HEK293 (cell line): ENCODE measurements around the gene DDX54.

Experiments
- ZNF155 ChIP-seq: fragments of 450-650 bp; formaldehyde crosslinking; IDR thresholded peaks from 2 replicates; pipeline ENCODE4 v1.5.1; 2016; ENCODE audit warnings: missing biosample characterization, missing genetic modification characterization
- ZNF558 ChIP-seq: fragments of 450-650 bp; formaldehyde crosslinking; IDR thresholded peaks from 2 replicates; pipeline ENCODE4 v1.5.1; 2016; ENCODE audit warnings: missing biosample characterization, missing genetic modification characterization
- ZNF660 ChIP-seq: fragments of 450-650 bp; IDR thresholded peaks from 2 replicates; pipeline ENCODE4 v1.5.1; 2018; ENCODE audit warnings: missing biosample characterization, mild to moderate bottlenecking, missing genetic modification characterization
- ZNF747 ChIP-seq: fragments of 450-650 bp; formaldehyde crosslinking; IDR thresholded peaks from 2 replicates; pipeline ENCODE4 v1.5.1; 2016; ENCODE audit warnings: missing biosample characterization, missing genetic modification characterization
- TF ChIP-seq, protein P1 (sequence below): sonication (generic); formaldehyde crosslinking; IDR thresholded peaks from 2 replicates; pipeline ENCODE4 v1.8.1; 2022; ENCODE audit warnings: mild to moderate bottlenecking, moderate library complexity, missing genetic modification reagents
- TF ChIP-seq, protein P2 (sequence below): fragments of 450-650 bp; formaldehyde crosslinking; IDR thresholded peaks from 2 replicates; pipeline ENCODE4 v1.5.1; 2016; ENCODE audit warnings: missing biosample characterization, missing genetic modification characterization

DNA sequence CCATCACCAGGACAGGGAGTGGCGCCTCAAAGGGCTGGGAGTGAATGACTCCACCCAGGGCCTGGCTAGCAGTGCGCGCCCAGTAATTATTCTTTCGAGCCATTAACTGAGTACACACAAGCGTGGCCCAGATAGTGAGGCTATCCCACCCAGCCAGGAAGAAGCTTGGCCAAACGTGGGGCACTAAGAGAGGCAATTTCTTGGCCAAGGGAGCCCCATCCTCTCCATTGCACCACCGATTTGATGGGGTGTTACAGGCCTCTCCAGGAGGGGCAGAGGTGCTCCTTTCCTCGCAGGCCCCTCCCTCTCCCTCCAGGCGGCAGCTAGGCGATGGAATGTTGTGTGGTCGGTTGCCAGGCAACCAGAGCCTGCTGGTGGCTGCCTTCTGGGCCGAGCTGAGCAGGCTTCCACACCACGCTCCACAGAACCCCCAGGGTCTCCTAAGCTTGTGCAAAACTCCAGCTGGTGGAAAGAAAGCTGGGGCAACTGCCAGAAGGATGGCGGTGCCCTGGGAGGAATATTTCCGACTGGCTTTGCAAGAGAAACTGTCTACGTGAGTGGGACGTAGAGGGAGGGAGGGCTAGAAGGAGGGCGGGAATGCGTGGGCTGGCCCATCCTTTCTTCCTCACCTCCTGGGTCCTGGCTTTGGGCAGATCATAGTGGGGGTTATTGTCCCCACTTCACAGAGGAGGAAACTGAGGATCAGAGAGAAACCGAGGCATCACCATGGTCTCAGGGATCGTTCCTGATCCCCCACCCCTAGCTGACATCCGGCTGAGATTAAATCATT is 35.7 kb downstream of the DDX54 start, which contains the start of gene CFAP73:
- TF ChIP-seq, protein P1, sequence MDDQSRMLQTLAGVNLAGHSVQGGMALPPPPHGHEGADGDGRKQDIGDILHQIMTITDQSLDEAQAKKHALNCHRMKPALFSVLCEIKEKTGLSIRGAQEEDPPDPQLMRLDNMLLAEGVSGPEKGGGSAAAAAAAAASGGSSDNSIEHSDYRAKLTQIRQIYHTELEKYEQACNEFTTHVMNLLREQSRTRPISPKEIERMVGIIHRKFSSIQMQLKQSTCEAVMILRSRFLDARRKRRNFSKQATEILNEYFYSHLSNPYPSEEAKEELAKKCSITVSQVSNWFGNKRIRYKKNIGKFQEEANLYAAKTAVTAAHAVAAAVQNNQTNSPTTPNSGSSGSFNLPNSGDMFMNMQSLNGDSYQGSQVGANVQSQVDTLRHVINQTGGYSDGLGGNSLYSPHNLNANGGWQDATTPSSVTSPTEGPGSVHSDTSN (CRISPR knock-in tag): no peak
- TF ChIP-seq, protein P2, sequence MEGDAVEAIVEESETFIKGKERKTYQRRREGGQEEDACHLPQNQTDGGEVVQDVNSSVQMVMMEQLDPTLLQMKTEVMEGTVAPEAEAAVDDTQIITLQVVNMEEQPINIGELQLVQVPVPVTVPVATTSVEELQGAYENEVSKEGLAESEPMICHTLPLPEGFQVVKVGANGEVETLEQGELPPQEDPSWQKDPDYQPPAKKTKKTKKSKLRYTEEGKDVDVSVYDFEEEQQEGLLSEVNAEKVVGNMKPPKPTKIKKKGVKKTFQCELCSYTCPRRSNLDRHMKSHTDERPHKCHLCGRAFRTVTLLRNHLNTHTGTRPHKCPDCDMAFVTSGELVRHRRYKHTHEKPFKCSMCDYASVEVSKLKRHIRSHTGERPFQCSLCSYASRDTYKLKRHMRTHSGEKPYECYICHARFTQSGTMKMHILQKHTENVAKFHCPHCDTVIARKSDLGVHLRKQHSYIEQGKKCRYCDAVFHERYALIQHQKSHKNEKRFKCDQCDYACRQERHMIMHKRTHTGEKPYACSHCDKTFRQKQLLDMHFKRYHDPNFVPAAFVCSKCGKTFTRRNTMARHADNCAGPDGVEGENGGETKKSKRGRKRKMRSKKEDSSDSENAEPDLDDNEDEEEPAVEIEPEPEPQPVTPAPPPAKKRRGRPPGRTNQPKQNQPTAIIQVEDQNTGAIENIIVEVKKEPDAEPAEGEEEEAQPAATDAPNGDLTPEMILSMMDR (tag by site-specific recombination): no peak
- TF ChIP-seq ZNF558 (tag by site-specific recombination): no peak
- no peak for TF ChIP-seq ZNF155 (tag by site-specific recombination)
- TF ChIP-seq ZNF747: no peak
- no peak for TF ChIP-seq ZNF660
